Stimulated activated CD8-positive, alpha-beta memory T cell treated with anti-CD3 and anti-CD28 coated beads, Interleukin-7, amount 100 ng/mL, for 1 hour (primary cell): Measurements from ENCODE around the gene SEMA6D.

ENCODE experiments used
- DNase-seq, 2 donors: peaks; one replicate each; pipeline ENCODE4 v3.0.0-alpha.2; 2020; ENCODE audit warnings: low read depth in 2 of 2

SEMA6D gene

DNA sequence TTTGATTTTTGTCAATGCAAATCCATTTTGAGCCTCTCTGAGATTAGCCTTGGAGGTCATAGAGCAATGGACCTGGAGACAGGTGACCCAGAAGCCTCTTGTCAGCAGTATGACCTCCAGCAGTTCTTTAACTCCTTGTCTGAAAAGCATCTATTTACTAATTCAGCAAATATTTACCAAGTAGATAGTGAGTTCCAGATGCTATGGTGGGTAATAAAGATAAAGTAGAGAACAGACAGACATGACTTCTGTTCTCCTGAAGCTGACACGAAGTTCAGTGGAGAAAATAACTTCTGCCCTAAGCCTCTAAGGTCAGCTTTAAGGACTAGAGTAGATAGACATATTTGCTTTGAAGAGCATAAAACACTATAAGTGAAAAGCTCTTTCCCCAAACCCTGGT is 26.6 kb downstream of the SEMA6D start:
- no peak for DNase-seq

DNA sequence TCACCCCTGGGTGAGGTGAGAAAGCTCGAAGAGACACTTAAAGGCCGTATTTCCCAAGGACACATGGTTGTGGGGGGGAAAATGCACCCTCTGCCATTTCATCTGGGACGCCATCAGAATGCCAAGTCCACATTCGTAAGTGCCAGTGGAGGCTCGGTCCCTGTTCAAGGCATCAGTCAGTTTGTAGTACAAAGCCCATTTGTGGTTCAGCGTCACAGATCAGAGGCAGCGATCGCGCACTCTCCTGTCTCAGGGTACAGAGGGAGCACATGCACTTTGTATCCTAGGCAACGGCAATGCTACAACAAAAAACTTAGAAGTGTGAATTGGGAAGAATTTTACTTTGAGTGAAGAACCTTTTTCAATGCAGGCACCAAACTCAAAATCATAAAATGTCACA is 27.2 kb downstream of the SEMA6D start:
- no peak for DNase-seq

GRCh38 chr15:47744973-47745372 is 27.7 kb downstream of the SEMA6D start:
- no peak for DNase-seq

- no peak for DNase-seq
These were observed 29.2 kb downstream of the SEMA6D start for GRCh38 chr15:47746516-47746915.

- DNase-seq = no peak
These were observed 32.9 kb downstream of the SEMA6D start for GRCh38 chr15:47750030-47750739.

DNA sequence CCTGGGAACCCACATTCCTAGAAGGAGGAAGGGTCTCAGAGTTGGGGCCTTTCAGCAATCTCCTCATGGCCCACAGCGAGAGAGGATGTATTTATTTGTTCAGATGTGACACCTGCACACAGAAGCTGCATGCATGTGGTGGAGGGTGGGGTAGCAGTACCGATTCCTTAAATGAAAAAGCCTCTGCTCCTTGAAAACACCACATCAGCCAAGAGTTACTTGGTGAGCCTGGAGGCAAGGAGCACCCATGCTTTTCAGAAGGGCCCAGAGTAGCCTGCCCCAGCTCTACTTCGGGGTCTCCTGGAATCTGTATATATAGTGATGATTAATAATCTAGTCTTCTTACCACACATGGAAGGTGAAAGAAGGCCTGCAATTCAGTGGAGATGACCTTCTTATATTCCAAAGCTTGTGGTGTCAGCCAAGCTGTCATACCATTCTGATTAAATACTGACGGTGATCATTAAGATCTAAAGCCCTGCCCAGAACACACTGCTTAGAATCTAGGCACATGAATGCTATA is 33.5 kb downstream of the SEMA6D start:
- no peak for DNase-seq

DNA sequence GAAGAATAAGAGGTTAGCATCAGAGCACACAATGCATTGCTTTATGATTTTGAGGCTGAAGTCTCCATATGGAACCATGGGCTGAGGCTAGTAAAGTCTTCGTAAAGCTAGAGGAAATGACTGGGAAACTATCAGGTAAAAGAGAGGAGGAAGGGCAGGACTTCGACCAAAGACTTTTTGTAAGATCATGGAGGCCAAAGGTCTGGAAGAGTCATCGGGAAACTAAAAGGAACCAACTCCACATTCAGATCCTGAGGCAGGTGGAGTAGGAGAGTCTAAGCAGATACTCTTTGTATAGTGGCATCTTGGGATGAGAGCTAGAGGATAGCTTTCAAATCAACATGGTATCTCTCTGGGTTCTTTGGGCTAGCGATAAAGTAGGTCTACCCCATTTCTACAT is 36.3 kb downstream of the SEMA6D start:
- DNase-seq = no peak

DNA sequence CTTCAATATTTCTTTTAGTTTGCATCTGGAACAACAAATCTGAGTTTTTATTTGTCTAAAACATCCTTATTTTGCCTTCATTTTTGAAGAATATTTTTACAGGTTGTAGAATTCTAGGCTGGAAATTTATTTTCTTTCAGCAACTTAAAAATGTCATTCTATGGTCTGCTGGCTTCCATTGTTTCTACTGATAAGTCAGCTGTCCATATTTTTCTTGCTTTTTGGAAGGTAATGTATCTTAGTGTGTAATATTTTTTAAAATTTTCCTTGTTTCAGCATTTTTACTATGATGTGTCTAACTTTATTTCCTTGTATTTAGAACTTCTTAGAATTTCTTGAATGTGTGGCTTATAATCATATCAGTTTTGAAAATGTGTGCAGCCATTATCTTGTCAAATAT is 37.0 kb downstream of the SEMA6D start:
- DNase-seq = no peak

GRCh38 chr15:47755941-47756340 is 38.6 kb downstream of the SEMA6D start:
- DNase-seq = no peak

- no peak for DNase-seq
These were observed 39.6 kb downstream of the SEMA6D start for GRCh38 chr15:47756872-47757271.

DNA sequence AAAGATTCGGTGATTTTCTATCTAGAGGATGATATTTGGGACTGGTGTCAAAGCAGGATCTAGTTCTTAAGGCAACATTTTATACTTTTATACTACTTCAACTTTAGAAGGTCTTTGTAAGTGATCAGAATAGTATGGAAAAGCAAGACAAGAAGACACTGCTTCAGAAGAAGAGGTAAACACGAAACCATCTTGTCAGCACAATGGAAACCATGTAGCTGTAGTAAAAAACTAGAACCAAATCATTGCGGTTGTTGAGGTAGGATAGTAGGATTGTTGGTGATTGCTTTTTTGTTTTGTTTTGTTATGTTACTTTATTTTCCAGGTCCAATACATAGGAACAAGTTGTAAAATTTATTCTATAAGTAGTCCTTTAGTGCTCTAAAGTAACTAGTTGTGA is 40.0 kb downstream of the SEMA6D start:
- no peak for DNase-seq

GRCh38 chr15:47762621-47763020 is 45.3 kb downstream of the SEMA6D start:
- DNase-seq = no peak

DNA sequence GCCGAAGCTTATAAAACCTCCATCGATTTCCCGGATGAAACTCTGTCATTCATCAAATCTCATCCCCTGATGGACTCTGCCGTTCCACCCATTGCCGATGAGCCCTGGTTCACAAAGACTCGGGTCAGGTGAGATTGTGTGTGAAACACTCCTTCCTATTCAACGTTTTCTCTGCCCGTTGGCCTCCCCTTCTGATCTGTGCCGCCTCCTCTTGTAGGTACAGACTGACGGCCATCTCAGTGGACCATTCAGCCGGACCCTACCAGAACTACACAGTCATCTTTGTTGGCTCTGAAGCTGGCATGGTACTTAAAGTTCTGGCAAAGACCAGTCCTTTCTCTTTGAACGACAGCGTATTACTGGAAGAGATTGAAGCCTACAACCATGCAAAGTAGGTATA is 47.4 kb downstream of the SEMA6D start:
- DNase-seq = no peak

- DNase-seq = no peak
These were observed 49.1 kb downstream of the SEMA6D start for GRCh38 chr15:47766406-47766805.

- no peak for DNase-seq
These were observed 49.7 kb downstream of the SEMA6D start for GRCh38 chr15:47767035-47767434.

DNA sequence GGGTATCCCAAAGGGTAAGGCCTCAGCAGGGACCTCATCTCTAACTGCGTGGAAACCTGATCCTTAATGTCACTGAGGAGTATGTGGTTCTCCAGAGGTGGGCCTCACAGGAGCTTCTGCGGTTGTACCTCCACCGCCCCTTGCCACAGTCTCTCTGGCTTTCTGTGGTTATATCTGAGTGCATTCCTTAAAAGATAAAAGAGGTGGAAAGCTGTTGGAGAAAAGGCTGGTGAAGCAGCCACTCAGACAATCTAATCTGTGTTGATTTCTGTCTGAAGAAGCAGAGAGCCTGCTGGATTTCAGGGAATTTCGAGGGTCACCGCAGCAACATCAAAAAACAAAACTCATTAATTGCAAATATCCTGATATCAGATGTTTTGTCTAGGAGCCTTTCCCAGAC is 51.4 kb downstream of the SEMA6D start:
- no peak for DNase-seq

GRCh38 chr15:47769166-47769565 is 51.9 kb downstream of the SEMA6D start:
- DNase-seq = no peak

GRCh38 chr15:47773143-47773542 is 55.8 kb downstream of the SEMA6D start:
- no peak for DNase-seq

DNA sequence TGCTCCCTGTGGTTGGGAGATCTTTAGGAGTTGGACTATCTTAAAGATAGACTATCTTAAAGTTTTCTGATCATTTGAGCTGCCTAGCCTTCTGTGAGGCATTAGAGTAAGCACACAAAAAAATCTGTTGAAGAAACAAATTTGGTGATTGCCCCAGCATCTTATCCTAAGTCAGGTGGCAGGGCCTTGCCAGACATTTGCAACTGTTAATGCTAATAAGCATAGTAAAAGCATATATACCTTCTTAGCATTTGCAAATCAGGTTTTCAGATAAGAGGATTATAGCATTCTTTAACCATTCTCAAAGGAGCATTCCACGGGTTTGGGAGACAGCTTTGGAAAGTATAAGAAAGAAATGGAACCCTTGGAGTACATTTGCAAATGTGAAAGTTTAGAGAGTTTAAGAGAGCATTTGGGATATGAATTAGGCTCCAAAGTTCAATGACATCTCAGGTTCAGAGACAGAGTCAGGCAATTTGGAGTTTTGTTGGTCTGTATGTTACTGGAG is 61.0 kb downstream of the SEMA6D start:
- DNase-seq = no peak

DNA sequence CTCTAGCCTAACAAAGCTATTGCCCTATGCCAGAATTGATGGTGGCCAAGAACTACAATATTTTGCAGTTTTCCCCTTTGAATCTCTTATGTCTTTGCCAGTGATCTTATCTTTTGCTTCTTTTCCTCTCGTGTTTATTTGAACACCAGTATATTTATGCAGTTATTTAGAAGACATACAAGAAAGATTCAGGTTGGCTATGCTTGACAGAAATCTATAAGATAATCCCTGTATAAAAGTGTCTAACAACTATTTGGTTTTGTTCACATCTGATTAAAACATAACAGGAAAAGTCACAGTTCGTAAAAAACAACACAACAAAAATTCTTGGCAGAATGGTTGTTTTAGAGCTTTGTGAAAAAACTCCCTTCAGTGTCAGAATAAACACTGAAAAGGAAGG is 63.7 kb downstream of the SEMA6D start:
- no peak for DNase-seq

- no peak for DNase-seq
These were observed 64.2 kb downstream of the SEMA6D start for GRCh38 chr15:47781527-47781926.

GRCh38 chr15:47784820-47785219 is 67.5 kb downstream of the SEMA6D start:
- DNase-seq = no peak

GRCh38 chr15:47786371-47786770 is 69.1 kb downstream of the SEMA6D start:
- DNase-seq = no peak

GRCh38 chr15:47787875-47788274 is 70.6 kb downstream of the SEMA6D start:
- no peak for DNase-seq
